C4-2B (cell line): ENCODE results near the gene COMP.

Experiments
- H3K27ac ChIP-seq: fragments of 450-650 bp; 2 replicates; pipeline ENCODE4 v1.5.1; 2017
- ZFX ChIP-seq: fragments of 450-650 bp; IDR thresholded peaks from 2 replicates; pipeline ENCODE4 v1.6.1; 2017
- TF ChIP-seq, protein P1 (sequence below): fragments of 450-650 bp; conservative IDR thresholded peaks from 2 replicates; pipeline ENCODE4 v1.5.1; 2017; ENCODE audit warnings: mild to moderate bottlenecking

COMP gene

DNA sequence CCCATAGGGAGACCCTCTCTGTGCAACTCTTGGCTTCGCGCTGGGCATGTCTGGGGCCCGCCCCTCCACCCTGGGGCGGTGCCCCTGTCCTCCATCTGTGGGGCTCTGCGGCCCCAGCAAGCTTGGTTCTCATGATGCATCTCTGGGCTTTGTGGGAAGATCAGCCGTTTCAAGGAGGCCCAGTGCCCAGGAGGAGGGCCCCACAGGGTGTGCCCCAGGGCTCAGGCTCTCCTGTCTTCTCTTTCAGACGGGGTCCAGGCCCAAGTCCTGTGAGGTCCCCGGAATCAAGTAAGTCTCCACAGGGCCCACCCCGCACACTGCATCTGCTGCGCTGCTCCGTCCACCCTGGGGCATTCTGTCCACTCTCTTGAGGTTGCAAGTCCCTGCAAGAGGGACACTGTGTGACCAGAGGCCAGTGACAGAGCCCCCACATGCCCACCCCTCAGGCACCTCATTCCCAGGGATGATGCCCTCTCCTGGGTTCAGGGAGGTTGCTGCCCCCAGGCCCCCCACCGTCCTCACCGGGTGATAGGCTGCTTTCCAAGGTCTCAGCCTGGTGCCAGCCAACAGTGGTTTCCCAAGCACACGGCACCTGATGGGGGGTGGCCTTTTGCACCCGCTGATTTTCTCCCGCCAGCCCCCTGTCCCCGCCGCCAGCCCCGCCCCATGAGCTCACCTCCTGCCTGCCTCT lies 31.7 kb downstream of the COMP start:
- TF ChIP-seq, protein P1, sequence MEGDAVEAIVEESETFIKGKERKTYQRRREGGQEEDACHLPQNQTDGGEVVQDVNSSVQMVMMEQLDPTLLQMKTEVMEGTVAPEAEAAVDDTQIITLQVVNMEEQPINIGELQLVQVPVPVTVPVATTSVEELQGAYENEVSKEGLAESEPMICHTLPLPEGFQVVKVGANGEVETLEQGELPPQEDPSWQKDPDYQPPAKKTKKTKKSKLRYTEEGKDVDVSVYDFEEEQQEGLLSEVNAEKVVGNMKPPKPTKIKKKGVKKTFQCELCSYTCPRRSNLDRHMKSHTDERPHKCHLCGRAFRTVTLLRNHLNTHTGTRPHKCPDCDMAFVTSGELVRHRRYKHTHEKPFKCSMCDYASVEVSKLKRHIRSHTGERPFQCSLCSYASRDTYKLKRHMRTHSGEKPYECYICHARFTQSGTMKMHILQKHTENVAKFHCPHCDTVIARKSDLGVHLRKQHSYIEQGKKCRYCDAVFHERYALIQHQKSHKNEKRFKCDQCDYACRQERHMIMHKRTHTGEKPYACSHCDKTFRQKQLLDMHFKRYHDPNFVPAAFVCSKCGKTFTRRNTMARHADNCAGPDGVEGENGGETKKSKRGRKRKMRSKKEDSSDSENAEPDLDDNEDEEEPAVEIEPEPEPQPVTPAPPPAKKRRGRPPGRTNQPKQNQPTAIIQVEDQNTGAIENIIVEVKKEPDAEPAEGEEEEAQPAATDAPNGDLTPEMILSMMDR = no peak
- no peak for TF ChIP-seq ZFX
- H3K27ac ChIP-seq = no peak overlapping the region

DNA sequence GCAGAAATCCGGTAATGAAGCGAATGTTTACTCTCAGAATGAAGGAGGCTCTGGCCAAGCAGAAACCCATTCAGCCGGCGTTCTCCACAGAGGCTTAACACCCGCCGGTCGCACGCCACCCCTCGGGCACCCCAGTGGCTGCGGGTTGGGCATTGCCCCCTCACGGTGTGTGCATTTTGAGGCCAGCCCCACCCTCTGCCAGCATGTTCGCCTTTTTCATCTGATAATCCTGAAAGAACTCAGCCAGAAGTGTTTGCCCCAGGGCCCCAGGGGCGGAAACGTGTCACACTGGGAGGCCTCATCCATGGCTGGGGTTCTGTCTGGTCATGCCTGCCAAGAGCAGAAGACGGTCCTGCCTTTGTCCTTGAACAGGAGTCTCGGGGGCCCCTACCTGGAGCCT lies 34.2 kb downstream of the COMP start:
- H3K27ac ChIP-seq = no peak overlapping the region
- TF ChIP-seq, protein P1 = no peak

DNA sequence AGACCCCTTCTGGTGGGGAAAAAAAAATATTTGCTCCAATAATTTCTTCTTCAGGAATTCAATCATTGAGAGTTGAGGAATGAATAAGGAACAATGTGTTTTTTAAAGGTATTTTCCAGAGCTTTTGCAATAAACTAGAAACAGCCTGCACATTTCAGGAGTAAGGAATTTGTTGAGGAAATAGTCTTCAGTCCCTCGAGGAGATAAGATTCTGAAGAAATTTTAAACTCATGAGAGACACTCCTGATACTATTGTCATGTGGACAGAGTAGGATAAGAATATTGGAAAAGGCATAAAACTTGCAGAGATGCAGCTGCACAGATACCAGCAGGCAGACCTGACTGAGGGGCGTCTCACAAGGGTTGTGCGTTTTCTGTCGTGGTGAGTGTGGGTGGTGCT lies 36.6 kb downstream of the COMP start:
- TF ChIP-seq, protein P1 = no peak
- no peak for TF ChIP-seq ZFX
- no peak overlapping the region for H3K27ac ChIP-seq

DNA sequence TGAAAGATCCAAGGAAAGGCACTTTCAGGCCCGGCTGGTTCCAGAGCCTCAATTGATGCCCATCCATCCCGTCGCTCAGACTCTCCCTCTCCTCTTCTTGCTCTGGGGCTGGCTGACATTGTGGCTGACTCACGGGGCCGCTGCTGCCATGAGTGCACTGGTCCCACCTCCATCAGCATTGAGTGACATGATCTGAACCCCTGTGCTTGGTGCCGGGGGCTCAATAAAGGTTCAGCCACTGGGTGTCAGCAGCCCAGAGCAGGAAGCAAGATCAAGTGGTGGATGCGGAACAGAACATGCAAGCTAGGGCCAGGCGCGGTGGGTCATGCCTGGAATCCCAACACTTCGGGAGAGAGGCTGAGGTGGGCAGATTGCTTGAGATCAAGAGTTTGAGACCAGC lies 39.5 kb downstream of the COMP start:
- H3K27ac ChIP-seq = no peak overlapping the region
- no peak for TF ChIP-seq ZFX
- TF ChIP-seq, protein P1 = no peak

DNA sequence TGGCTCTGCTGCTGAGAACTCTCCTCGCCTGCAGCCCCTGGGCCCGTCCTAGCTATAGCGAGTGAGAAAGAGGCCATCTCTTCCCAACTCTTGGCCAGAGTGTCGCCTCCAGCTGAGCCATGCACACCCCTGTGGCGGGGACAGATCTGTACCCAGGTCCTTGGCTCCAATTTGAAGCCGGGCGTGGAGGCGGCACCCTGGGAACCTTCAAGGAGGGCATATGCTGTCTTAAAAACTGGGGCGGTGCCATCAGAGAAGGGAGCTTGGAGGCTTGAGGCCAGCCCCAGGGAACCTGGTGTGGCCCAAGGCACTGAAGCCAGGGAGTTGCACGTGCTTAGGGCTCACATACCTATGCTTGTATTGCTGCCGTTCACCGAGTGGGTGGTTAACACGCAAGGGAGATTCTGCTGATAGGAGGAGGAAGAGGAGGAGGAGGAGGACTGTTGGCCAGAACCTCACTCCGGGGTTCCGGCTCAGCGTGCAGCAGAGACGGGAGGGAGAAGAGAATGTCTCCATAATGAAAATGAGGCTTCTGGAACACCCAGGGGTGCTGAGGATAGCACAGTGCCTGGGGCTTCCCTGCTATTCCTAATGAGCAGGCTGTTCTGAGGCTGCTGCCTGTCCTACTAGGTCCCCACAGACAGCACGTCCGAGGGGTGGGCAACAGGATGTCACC lies 40.7 kb downstream of the COMP start:
- H3K27ac ChIP-seq = no peak overlapping the region
- TF ChIP-seq, protein P1 = no peak
- no peak for TF ChIP-seq ZFX

DNA sequence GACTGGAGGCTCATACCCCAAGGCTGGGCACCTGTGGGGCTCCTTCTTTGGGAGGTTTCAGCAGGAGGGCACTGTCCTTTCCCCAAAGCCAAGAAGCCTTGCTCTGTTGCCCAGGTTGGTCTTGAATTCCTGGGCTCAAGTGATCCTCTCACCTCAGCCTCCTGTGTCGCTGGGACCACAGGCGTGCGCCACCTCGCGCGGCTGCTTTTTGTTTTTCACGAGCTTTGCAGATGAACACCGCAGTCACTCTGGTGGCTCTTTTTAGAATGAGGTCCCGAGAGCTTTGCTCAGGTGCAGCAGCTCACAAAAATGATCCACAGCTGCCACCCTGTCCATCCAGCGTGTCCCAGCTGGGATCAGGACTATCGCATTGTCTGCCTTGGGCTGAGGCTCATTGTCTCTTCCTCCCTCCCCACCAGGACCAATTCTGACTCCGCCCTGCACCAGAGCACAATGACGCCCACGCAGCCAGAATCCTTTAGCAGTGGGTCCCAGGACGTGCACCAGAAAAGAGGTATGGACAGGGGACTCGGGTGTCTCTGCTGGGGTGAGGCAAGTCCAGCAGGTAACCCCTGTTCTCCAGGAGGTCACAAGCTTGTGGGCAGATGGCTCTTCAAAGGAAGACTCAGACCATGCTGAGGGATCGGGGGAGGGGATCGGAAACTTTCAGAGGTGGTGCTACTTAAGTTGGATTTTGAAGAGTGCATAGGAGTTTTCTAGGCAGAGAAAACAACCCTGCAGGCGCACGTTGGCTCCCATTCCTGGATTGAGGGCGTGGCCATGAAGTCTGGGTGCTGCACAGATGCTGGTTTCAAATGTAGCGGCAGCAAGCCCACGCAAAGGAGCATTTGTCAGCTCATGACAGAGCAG lies 41.5 kb downstream of the COMP start:
- no peak for TF ChIP-seq ZFX
- TF ChIP-seq, protein P1 = no peak
- H3K27ac ChIP-seq = no peak overlapping the region
